ENCODE results near the gene LILRB3.
"Not testable (repeated sequence)": the region's sequence is repeated elsewhere in the genome, so short reads cannot be mapped to it uniquely, and the experiment has no call there.

Gene LILRB3

GRCh38 chr19:54203151-54203611 lies 19.6 kb downstream of the LILRB3 start:
- Histone ChIP-seq H3K36me3 (ENCODE audit: control insufficient read depth, insufficient read depth, low read length) (peaks cover 54% of the 10 kb centered on the region), H3K27me3 (ENCODE audit: control insufficient read depth, insufficient read depth, low read length) (no peaks in the 10 kb centered on the region), H3K4me3 (ENCODE audit: low read length) (no peak overlapping the region), H3K9me3 (ENCODE audit: control insufficient read depth, insufficient read depth, low read length) (no peaks in the 10 kb centered on the region), H3K27ac (ENCODE audit: low read length) (no peak overlapping the region), H3K4me1 (ENCODE audit: control insufficient read depth, insufficient read depth, low read length) (peaks cover 4% of the 10 kb centered on the region; the same call in 1 of the 2 replicates)
- no CpG with 5 or more reads among the region's 9 CpGs for WGBS (ENCODE audit: insufficient coverage, insufficient read length)
- DNase-seq (ENCODE audit: low read depth, low spot score): no peak

- no peak overlapping the region for H3K27ac ChIP-seq (ENCODE audit: low read length)
- no CpG with 5 or more reads among the region's 13 CpGs for WGBS (ENCODE audit: insufficient coverage, insufficient read length)
- H3K4me1 ChIP-seq (ENCODE audit: control insufficient read depth, insufficient read depth, low read length): peaks cover 4% of the 10 kb centered on the region; the same call in 1 of the 2 replicates
- H3K9me3 ChIP-seq (ENCODE audit: control insufficient read depth, insufficient read depth, low read length): no peaks in the 10 kb centered on the region
- no peaks in the 10 kb centered on the region for H3K27me3 ChIP-seq (ENCODE audit: control insufficient read depth, insufficient read depth, low read length)
- H3K36me3 ChIP-seq (ENCODE audit: control insufficient read depth, insufficient read depth, low read length): peaks cover 44% of the 10 kb centered on the region
- peak overlapping the region; percentile 77; the same call in 1 of the 2 replicates for H3K4me3 ChIP-seq (ENCODE audit: low read length)
- no peak for DNase-seq (ENCODE audit: low read depth, low spot score)
Measured at GRCh38 chr19:54201980-54202379, 20.8 kb downstream of the LILRB3 start.

- Histone ChIP-seq H3K27me3 (ENCODE audit: control insufficient read depth, insufficient read depth, low read length) (no peaks in the 10 kb centered on the region), H3K9me3 (ENCODE audit: control insufficient read depth, insufficient read depth, low read length) (no peaks in the 10 kb centered on the region), H3K27ac (ENCODE audit: low read length) (no peak overlapping the region), H3K36me3 (ENCODE audit: control insufficient read depth, insufficient read depth, low read length) (peaks cover 36% of the 10 kb centered on the region), H3K4me1 (ENCODE audit: control insufficient read depth, insufficient read depth, low read length) (peaks cover 2% of the 10 kb centered on the region; the same call in 1 of the 2 replicates), H3K4me3 (ENCODE audit: low read length) (peak overlapping the region; percentile 77)
- no CpG with 5 or more reads among the region's 28 CpGs for WGBS (ENCODE audit: insufficient coverage, insufficient read length)
- DNase-seq (ENCODE audit: low read depth, low spot score): no peak
Measured at GRCh38 chr19:54201172-54201701, 21.6 kb downstream of the LILRB3 start.

- H3K4me3 ChIP-seq (ENCODE audit: low read length): no peak overlapping the region
- no peaks in the 10 kb centered on the region for H3K27me3 ChIP-seq (ENCODE audit: control insufficient read depth, insufficient read depth, low read length)
- H3K9me3 ChIP-seq (ENCODE audit: control insufficient read depth, insufficient read depth, low read length): no peaks in the 10 kb centered on the region
- peaks cover 2% of the 10 kb centered on the region; the same call in 1 of the 2 replicates for H3K4me1 ChIP-seq (ENCODE audit: control insufficient read depth, insufficient read depth, low read length)
- no peak overlapping the region for H3K27ac ChIP-seq (ENCODE audit: low read length)
- WGBS (ENCODE audit: insufficient coverage, insufficient read length): no CpG with 5 or more reads among the region's 16 CpGs
- H3K36me3 ChIP-seq (ENCODE audit: control insufficient read depth, insufficient read depth, low read length): peaks cover 25% of the 10 kb centered on the region; the same call in 1 of the 2 replicates
- no peak for DNase-seq (ENCODE audit: low read depth, low spot score)
Measured at GRCh38 chr19:54199401-54199800, 23.4 kb downstream of the LILRB3 start.

GRCh38 chr19:54197121-54197520 lies 25.7 kb downstream of the LILRB3 start:
- H3K36me3 ChIP-seq (ENCODE audit: control insufficient read depth, insufficient read depth, low read length): peaks cover 9% of the 10 kb centered on the region; the same call in 1 of the 2 replicates
- no peak overlapping the region for H3K4me3 ChIP-seq (ENCODE audit: low read length)
- no peak overlapping the region for H3K27ac ChIP-seq (ENCODE audit: low read length)
- WGBS (ENCODE audit: insufficient coverage, insufficient read length): no CpG with 5 or more reads among the region's 3 CpGs
- no peaks in the 10 kb centered on the region for H3K27me3 ChIP-seq (ENCODE audit: control insufficient read depth, insufficient read depth, low read length)
- no peaks in the 10 kb centered on the region; the same call in 1 of the 2 replicates for H3K4me1 ChIP-seq (ENCODE audit: control insufficient read depth, insufficient read depth, low read length)
- H3K9me3 ChIP-seq (ENCODE audit: control insufficient read depth, insufficient read depth, low read length): no peaks in the 10 kb centered on the region
- no peak for DNase-seq (ENCODE audit: low read depth, low spot score)

GRCh38 chr19:54196536-54196935 lies 26.3 kb downstream of the LILRB3 start:
- no peak for DNase-seq (ENCODE audit: low read depth, low spot score)
- Histone ChIP-seq H3K27ac (ENCODE audit: low read length) (no peak overlapping the region), H3K27me3 (ENCODE audit: control insufficient read depth, insufficient read depth, low read length) (no peaks in the 10 kb centered on the region), H3K36me3 (ENCODE audit: control insufficient read depth, insufficient read depth, low read length) (peaks cover 6% of the 10 kb centered on the region; the same call in 1 of the 2 replicates), H3K9me3 (ENCODE audit: control insufficient read depth, insufficient read depth, low read length) (no peaks in the 10 kb centered on the region), H3K4me3 (ENCODE audit: low read length) (no peak overlapping the region), H3K4me1 (ENCODE audit: control insufficient read depth, insufficient read depth, low read length) (no peaks in the 10 kb centered on the region)
- WGBS (ENCODE audit: insufficient coverage, insufficient read length): no CpG with 5 or more reads among the region's 7 CpGs

GRCh38 chr19:54194463-54194862 lies 28.3 kb downstream of the LILRB3 start:
- not testable (repeated sequence) for H3K27ac ChIP-seq (ENCODE audit: low read length); H3K4me3 ChIP-seq (ENCODE audit: low read length); H3K4me1 ChIP-seq (ENCODE audit: control insufficient read depth, insufficient read depth, low read length); H3K27me3 ChIP-seq (ENCODE audit: control insufficient read depth, insufficient read depth, low read length); DNase-seq (ENCODE audit: low read depth, low spot score); H3K9me3 ChIP-seq (ENCODE audit: control insufficient read depth, insufficient read depth, low read length); H3K36me3 ChIP-seq (ENCODE audit: control insufficient read depth, insufficient read depth, low read length)
- WGBS (ENCODE audit: insufficient coverage, insufficient read length): no CpG with 5 or more reads among the region's 12 CpGs

- Histone ChIP-seq H3K27me3 (ENCODE audit: control insufficient read depth, insufficient read depth, low read length) (no peaks in the 10 kb centered on the region), H3K27ac (ENCODE audit: low read length) (no peak overlapping the region), H3K9me3 (ENCODE audit: control insufficient read depth, insufficient read depth, low read length) (no peaks in the 10 kb centered on the region), H3K4me1 (ENCODE audit: control insufficient read depth, insufficient read depth, low read length) (no peaks in the 10 kb centered on the region), H3K36me3 (ENCODE audit: control insufficient read depth, insufficient read depth, low read length) (peaks cover 4% of the 10 kb centered on the region; the same call in 1 of the 2 replicates), H3K4me3 (ENCODE audit: low read length) (no peak overlapping the region)
- no CpG with 5 or more reads among the region's 11 CpGs for WGBS (ENCODE audit: insufficient coverage, insufficient read length)
- DNase-seq (ENCODE audit: low read depth, low spot score): no peak
Measured at GRCh38 chr19:54193011-54193410, 29.8 kb downstream of the LILRB3 start.

GRCh38 chr19:54191811-54192453 lies 30.9 kb downstream of the LILRB3 start:
- no peak for DNase-seq (ENCODE audit: low read depth, low spot score)
- peak overlapping the region; percentile 74; the same call in 1 of the 2 replicates for H3K4me3 ChIP-seq (ENCODE audit: low read length)
- H3K4me1 ChIP-seq (ENCODE audit: control insufficient read depth, insufficient read depth, low read length): no peaks in the 10 kb centered on the region
- no peaks in the 10 kb centered on the region for H3K27me3 ChIP-seq (ENCODE audit: control insufficient read depth, insufficient read depth, low read length)
- WGBS (ENCODE audit: insufficient coverage, insufficient read length): no CpG with 5 or more reads among the region's 19 CpGs
- no peak overlapping the region for H3K27ac ChIP-seq (ENCODE audit: low read length)
- H3K36me3 ChIP-seq (ENCODE audit: control insufficient read depth, insufficient read depth, low read length): peaks cover 5% of the 10 kb centered on the region
- no peaks in the 10 kb centered on the region for H3K9me3 ChIP-seq (ENCODE audit: control insufficient read depth, insufficient read depth, low read length)

- H3K9me3 ChIP-seq (ENCODE audit: control insufficient read depth, insufficient read depth, low read length): no peaks in the 10 kb centered on the region
- no peaks in the 10 kb centered on the region for H3K27me3 ChIP-seq (ENCODE audit: control insufficient read depth, insufficient read depth, low read length)
- peak within 1 kb of the TSS; percentile 74 for H3K4me3 ChIP-seq (ENCODE audit: low read length)
- no peak within 1 kb of the TSS for H3K27ac ChIP-seq (ENCODE audit: low read length)
- no CpG with 5 or more reads among the region's 77 CpGs for WGBS (ENCODE audit: insufficient coverage, insufficient read length)
- H3K36me3 ChIP-seq (ENCODE audit: control insufficient read depth, insufficient read depth, low read length): peaks cover 7% of the 10 kb centered on the region
- no peak for DNase-seq (ENCODE audit: low read depth, low spot score)
- H3K4me1 ChIP-seq (ENCODE audit: control insufficient read depth, insufficient read depth, low read length): no peaks in the 10 kb centered on the region
Measured at GRCh38 chr19:54191011-54191810, 31.6 kb downstream of the LILRB3 start, which contains the start of gene TSEN34. Gene TSEN34, plus strand, starts transcription at chr19:54191308. Its CDS starts 57 bp downstream, at chr19:54191365.
